BJ (cell line): Measurements from ENCODE around the gene F8A1. TPM values are rescaled to one million over a fixed set of nuclear protein-coding genes. Genes with fewer than 3 reads are reported as not detected.
"Not testable (repeated sequence)": the region's sequence is repeated elsewhere in the genome, so short reads cannot be mapped to it uniquely, and the experiment has no call there.

Experiments
- CTCF ChIA-PET: fragments of 350-600 bp; formaldehyde crosslinking; extraction: SDS; loops from one replicate; lab custom pipeline; 2021; ENCODE audit warnings: antibody characterized with exemption, inconsistent platforms; lab: Yijun Ruan, JAX
- POLR2A ChIA-PET: fragments of 300-600 bp; sonication (Branson Sonifier 250); formaldehyde crosslinking; extraction: SDS; loops from one replicate; lab custom pipeline; 2021; ENCODE audit warnings: antibody characterized with exemption; lab: Charles Lee
- DNase-seq: peaks from one replicate; pipeline ENCODE4 v3.0.0-alpha.2; 2011; ENCODE audit warnings: low read depth
- H3K27me3 ChIP-seq: 2 replicates; pipeline ENCODE4 v1.6.0; 2011; ENCODE audit warnings: low read length; ENCODE audit not compliant: control insufficient read depth, insufficient read depth
- H3K36me3 ChIP-seq: 2 replicates; pipeline ENCODE4 v1.5.1; 2011; ENCODE audit warnings: low read length; ENCODE audit not compliant: control insufficient read depth, insufficient read depth
- H3K4me3 ChIP-seq: 2 replicates; pipeline ENCODE4 v1.5.1; 2011; ENCODE audit warnings: low read depth, mild to moderate bottlenecking, control low read depth, low read length
- polyA plus RNA-seq: library from polyadenylated mRNA; depleted of rRNA; stranded (reverse); fragments of >200 nt; gene quantifications from 2 replicates; pipeline ENCODE4 v1.2.3, GENCODE V29; 2011; rRNA removed
- small RNA-seq: library from RNA; depleted of rRNA; stranded (forward); fragments of <200 nt; gene quantifications from one replicate; pipeline ENCODE3, GENCODE V24; 2012; ENCODE audit warnings: low replicate concordance, low read depth; ENCODE audit not compliant: insufficient read length
- TF ChIP-seq, protein P1 (sequence below): IDR thresholded peaks from 2 replicates; pipeline ENCODE4 v1.5.1; 2011; ENCODE audit warnings: low read depth, mild to moderate bottlenecking, control low read depth, inconsistent platforms, low read length, moderate library complexity; ENCODE audit not compliant: insufficient read depth

F8A1 gene
- polyA plus RNA-seq, 1 experiment, result 6.5 TPM

- POLR2A ChIA-PET, result no interaction called here
Observed at GRCh38 chrX:154914052-154914451, 27.9 kb downstream of the F8A1 start.

GRCh38 chrX:154918060-154918483, 31.9 kb downstream of the F8A1 start:
- ChIA-PET CTCF (interaction anchor here (0.6 to 2.0 kb wide), 13 partner anchors 10 to 231 kb away, joined by 3 to 12 read pairs (median 5); no protein-coding TSS in a partner anchor), POLR2A (no interaction called here)
- TF ChIP-seq, protein P1, sequence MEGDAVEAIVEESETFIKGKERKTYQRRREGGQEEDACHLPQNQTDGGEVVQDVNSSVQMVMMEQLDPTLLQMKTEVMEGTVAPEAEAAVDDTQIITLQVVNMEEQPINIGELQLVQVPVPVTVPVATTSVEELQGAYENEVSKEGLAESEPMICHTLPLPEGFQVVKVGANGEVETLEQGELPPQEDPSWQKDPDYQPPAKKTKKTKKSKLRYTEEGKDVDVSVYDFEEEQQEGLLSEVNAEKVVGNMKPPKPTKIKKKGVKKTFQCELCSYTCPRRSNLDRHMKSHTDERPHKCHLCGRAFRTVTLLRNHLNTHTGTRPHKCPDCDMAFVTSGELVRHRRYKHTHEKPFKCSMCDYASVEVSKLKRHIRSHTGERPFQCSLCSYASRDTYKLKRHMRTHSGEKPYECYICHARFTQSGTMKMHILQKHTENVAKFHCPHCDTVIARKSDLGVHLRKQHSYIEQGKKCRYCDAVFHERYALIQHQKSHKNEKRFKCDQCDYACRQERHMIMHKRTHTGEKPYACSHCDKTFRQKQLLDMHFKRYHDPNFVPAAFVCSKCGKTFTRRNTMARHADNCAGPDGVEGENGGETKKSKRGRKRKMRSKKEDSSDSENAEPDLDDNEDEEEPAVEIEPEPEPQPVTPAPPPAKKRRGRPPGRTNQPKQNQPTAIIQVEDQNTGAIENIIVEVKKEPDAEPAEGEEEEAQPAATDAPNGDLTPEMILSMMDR, result peak; percentile 65
- Histone ChIP-seq H3K4me3 (no peak overlapping the region), H3K27me3 (no peaks in the 10 kb centered on the region), H3K36me3 (no peaks in the 10 kb centered on the region)
- peak; percentile 31 for DNase-seq

More at GRCh38 chrX:154914052-154914451, 27.9 kb downstream of the F8A1 start:
- no peaks in the 10 kb centered on the region for H3K36me3 ChIP-seq
- CTCF ChIA-PET, result no interaction called here
- no peaks in the 10 kb centered on the region for H3K27me3 ChIP-seq
- DNase-seq, result no peak
- TF ChIP-seq, protein P1, result no peak
- H3K4me3 ChIP-seq, result no peak overlapping the region

- CTCF ChIA-PET, H3K4me3 ChIP-seq, POLR2A ChIA-PET, H3K27me3 ChIP-seq, H3K36me3 ChIP-seq, DNase-seq: not testable (repeated sequence)
Observed at GRCh38 chrX:154924771-154925170, 38.6 kb downstream of the F8A1 start.

Small RNAs within 50 kb of the gene (small RNA-seq; reads per million reads assigned to genes)
- gene MIR1184-1, result not detected

Other genes with a start within 250 kb of the F8A1 start
- gene CTAG2, start 232.8 kb upstream of the F8A1 start, polyA plus RNA-seq, result not detected in 2 replicates
- 0.82 and 0.99 TPM in 2 replicates for gene GAB3, start 135.3 kb upstream of the F8A1 start, polyA plus RNA-seq
- gene DKC1, start 123.5 kb upstream of the F8A1 start, polyA plus RNA-seq, result 31.5 and 33.7 TPM in 2 replicates
- gene MPP1, start 80.9 kb upstream of the F8A1 start, polyA plus RNA-seq, result 14.2 and 14.7 TPM in 2 replicates
- not detected in 2 replicates for gene SMIM9, start 51.7 kb upstream of the F8A1 start, polyA plus RNA-seq
- 2.7 and 3.4 TPM in 2 replicates for gene F8, start 136.4 kb downstream of the F8A1 start, polyA plus RNA-seq
- gene FUNDC2, start 140.5 kb downstream of the F8A1 start, polyA plus RNA-seq, result 65.2 and 86.6 TPM in 2 replicates
- 10.0 and 13.4 TPM in 2 replicates for gene CMC4, start 184.8 kb downstream of the F8A1 start, polyA plus RNA-seq
- 1.2 and 5.4 TPM in 2 replicates for gene MTCP1, start 184.8 kb downstream of the F8A1 start, polyA plus RNA-seq
- gene BRCC3, start 185.2 kb downstream of the F8A1 start, polyA plus RNA-seq, result 11.6 and 16.1 TPM in 2 replicates